Activated CD8-positive, alpha-beta memory T cell treated with anti-CD3 and anti-CD28 coated beads, Interleukin-2, amount 50 U/mL, for 1 hour (primary cell): Measurements from ENCODE around the gene HEXA.

ENCODE experiments used
- DNase-seq: peaks from one replicate; pipeline ENCODE4 v3.0.0-alpha.2; 2020; ENCODE audit errors: extremely low read depth

The HEXA gene

DNA sequence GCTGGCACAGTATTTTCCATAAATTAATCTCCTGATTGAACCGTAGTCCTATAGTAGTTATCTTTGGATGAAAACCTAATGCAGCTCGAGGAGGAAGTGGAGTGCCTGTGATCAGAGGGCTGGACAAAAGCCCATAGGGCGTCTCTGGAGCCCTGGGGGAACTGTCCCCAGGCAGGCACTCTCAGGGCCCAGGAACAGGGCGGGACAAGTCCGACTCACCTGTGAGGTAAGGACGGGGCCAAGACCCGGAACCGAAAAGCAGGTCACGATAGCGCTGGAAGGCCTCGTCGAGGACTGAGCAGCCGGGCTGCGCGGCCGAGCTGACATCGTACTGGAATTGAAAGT is 341 bp downstream of the HEXA start:
- no peak for DNase-seq

- DNase-seq, result no peak
Measured at GRCh38 chr15:72372361-72372760, 3.5 kb downstream of the HEXA start.

DNA sequence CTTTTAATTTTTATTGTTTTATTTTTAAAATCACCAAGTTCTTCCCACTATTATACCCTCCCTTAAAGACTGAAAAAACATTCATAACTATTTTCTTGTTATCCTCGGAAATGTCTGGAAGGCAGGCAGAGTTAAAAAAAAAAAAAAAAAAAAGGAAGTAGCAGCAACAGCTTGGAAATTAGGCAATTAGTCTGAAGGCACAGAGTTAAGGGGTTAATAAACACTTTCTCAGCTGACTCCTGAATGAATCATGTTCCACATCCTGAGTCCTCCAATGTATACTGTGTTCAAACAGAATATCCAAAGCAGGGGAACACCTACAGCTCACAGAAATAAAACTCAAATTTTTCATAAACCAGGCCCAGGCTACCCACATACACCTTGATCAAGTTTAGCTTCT is 5.8 kb downstream of the HEXA start:
- DNase-seq, result no peak

- DNase-seq, result no peak
Measured at GRCh38 chr15:72368899-72369298, 6.9 kb downstream of the HEXA start.

DNA sequence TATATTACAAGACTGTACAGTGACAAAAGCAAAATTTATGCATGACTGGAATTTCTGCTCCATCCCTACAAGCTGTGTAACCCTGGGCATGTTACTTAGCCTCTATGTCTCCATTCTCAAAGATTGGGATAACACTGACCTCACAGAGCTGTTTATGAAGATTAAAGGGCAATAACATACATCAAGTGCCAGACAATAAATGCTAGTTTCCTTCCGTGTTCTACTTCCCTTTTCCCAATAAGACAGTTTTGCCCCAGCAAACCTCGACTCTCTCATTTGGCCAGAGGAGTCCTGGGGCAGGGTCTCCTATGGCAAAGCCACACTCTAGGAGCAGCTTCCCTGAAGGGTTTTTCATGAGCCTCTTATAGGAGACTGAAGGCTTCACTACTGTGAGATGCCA is 7.5 kb downstream of the HEXA start:
- DNase-seq, result no peak

DNA sequence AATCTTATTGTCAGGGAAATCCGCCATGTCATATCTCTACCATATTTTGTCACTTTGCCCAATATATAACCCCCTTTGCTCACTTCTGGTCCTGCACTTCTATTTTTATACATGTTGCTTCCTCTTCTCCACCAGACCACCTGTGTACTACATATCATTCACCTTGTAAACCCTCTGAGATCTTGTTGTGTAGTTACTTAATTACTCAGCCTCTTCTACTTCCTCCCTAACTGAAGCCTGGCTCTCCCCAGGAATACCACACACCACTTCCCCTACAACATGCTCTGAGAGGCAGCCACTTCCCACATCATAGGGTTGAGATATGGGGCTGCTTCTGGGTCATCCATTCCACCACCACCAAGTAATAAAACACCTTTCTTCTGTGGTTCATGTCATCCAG is 10.0 kb downstream of the HEXA start:
- DNase-seq, result no peak

DNA sequence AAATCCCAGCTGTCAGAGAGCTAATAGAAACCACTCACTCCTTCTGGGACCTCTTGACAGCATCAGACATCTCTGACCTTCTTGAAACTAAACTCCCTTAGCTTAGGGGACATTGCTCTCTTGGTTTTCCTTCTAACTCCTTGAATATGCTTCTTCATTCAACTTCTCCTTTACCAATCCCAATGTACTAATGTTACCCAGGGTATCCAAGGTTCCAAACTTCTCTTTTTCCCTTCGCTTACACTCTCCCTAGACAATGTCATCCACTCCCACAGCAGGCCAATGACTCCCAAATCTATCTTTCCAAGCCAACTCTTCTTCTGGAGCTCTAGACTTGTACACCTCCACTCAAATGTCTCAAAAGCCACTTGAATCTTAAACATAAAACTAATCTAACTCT is 14.6 kb downstream of the HEXA start:
- no peak for DNase-seq

DNA sequence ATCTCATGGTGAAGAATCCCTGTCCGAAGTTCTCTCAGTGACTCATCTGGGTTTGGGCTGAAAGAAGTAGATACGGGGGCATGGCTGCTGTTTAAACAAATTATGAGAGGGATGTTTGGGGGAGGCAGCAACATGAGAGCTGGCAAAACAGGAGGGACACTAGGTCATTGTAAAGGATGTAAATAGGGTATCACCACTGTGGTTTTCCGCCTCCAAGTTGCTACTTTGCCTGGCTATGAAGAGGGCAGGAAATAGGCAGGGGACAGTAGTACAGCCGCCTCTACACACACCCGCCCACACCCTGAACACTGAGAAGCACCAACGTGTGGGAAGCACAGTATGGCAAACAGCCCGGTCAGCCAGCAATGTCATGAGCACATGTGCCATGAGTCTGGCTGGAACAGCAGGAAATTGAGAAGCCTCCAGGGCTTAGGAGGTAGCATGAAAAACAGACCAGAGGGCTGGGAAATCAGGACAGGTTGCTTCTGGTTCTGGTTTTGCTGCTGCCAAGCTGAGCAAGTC is 17.1 kb downstream of the HEXA start:
- no peak for DNase-seq

- no peak for DNase-seq
Measured at GRCh38 chr15:72358121-72358520, 17.7 kb downstream of the HEXA start.

GRCh38 chr15:72354496-72354895 is 21.3 kb downstream of the HEXA start:
- DNase-seq, result no peak

DNA sequence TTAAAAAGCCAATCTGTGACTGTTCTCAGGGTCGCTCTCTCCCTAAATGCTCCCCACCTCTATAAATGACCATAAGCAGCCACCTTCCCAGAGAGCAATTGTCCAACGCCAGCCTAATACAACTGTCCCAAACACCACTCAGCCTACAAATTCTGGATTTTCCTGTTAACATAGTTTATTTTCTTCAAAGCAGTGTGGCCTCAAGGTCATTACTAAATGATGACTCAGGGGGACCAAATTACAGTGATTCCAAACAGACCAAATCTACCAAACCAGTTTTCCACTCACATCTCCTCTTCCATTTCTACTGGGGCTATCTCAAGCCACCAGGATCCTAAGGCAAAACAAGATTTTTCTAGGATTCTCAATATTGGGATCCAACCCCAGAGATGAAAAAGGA is 22.5 kb downstream of the HEXA start:
- no peak for DNase-seq

- no peak for DNase-seq
Measured at GRCh38 chr15:72345806-72346205, 30.0 kb downstream of the HEXA start.

DNA sequence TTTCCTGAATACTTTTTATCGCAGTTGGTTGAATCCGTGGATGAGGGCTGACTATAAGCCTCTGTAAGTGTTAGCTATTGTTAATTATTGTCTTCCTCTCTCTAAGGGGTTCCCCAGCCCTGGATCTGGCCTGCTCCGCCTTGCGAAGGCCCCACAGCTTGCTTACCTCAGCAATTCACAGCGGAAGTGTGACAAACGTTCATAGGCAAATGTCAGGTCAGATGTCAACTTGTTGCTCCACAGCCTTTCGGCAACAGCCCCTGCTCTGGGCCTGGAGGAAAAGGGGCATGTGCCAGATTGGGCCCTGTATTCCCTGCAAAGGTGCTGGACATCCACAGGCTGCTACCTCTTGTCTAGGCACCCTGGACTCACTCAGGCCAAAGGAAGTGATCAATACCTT is 30.5 kb downstream of the HEXA start:
- DNase-seq, result no peak

DNA sequence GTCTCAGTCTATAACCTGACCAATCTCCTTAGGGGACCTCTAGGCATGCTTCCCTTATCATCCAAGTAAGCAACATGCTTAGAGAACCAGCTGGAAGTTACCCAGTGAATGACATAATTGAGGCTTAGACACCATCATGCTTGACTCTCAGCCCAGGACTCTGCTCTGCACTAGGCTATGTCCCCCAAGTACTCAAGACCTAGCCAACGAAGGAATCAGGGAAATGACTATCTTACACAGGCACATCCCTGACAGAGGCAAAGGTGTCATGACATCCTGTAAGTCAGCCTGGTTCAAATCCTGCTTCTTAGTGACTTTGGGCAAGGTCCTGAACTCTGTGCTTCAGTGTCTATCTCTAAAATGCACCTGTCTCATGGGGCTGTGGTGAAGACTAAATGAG is 31.2 kb downstream of the HEXA start:
- no peak for DNase-seq

GRCh38 chr15:72342385-72342784 is 33.4 kb downstream of the HEXA start:
- no peak for DNase-seq

DNA sequence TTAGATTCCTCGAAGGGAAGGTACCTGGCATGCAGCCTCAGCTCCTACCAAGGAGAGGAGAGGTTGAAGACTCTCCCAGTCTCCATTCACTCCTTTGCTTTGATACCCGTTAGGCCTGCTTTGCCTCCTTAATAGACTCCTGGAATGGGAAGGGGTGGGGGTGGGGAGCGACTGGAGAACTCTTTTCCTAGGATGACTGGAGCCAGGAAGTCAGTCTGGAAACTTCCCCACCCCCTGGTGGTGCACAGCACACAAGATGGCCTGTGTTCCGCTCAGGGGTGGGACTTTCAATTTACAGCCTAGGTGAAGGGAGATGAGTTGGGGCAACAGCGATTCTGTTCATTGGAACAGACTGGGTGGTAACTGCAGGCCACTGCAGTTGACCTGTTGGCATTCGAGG is 34.5 kb downstream of the HEXA start:
- no peak for DNase-seq

DNA sequence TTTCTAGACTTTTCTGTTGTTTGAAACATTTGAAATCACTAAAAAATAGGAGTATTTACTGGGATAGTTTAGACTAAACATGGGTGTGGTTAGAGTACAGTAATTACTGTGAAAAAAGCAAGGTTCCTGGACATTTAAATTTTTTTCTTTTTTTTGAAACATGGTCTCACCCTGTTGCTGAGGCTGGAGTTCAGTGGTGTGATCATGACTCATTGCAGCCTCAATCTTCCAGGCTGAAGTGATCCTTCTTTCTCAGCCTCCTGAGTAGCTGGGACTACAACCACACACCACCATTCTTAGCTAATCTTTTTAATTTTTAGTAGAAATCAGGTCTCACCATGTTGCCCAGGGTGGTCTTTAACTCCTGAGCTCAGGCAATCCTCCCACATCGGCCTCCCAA is 35.4 kb downstream of the HEXA start:
- no peak for DNase-seq

- DNase-seq, result no peak
Measured at GRCh38 chr15:72339777-72340177, 36.0 kb downstream of the HEXA start.

GRCh38 chr15:72338617-72339321 is 37.0 kb downstream of the HEXA start:
- no peak for DNase-seq

- DNase-seq, result no peak
Measured at GRCh38 chr15:72338148-72338547, 37.7 kb downstream of the HEXA start.

DNA sequence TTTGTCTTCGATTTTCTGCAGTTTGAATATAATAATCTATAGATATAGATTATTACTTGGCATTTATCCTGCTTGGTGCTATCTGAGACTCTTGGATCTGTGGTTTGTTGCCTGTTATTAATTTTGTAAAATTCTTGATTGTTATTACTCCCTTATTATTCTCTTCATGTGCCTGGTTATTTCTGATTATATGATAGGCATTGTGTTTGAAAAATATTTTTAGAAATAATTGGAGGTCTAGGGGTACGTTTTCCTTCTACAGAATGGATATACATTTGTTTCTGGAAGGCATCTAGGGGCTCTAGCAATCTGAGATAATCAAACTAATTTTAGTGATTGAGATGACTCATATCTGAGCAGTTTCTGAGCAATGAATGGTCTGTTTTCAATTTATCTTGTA is 41.0 kb downstream of the HEXA start:
- DNase-seq, result no peak

DNA sequence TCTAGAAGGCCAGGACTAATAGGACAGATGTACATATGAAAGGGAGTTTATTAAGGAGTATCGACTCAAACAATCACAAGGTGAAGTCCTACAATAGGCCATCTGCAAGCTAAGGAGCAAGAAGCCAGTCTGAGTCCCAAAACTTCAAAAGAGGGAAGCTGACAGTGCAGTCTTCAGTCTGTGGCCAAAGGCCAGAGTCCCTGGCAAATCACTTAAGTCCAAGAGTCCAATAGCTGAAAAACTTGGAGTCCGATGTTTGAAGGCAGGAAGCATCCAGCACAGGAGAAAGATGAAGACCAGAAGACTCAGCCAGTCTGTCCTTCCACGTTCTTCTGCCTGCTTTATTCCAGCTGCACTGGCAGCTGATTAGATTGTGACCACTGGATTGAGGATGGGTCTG is 44.8 kb downstream of the HEXA start:
- no peak for DNase-seq

- no peak for DNase-seq
Measured at GRCh38 chr15:72323752-72324151, 52.1 kb downstream of the HEXA start.

GRCh38 chr15:72319985-72320671 is 55.7 kb downstream of the HEXA start, which contains the start of gene CELF6:
CELF6 (minus strand) TSS chr15:72320157; CDS start chr15:72319874, 283 bp downstream.
- peak; percentile 67 for DNase-seq
